PC-3 (cell line): ENCODE measurements around the gene CLDN9. TPM values are rescaled to one million over a fixed set of nuclear protein-coding genes. Genes with fewer than 3 reads are reported as not detected.

Experiments used
- ATAC-seq: fragments of 200-7000 bp; cut with Tn5 transposase; 2 replicates; pipeline ENCODE4 v1.9.1; 2020; ENCODE audit warnings: mild to moderate bottlenecking, moderate library complexity
- BruUV-seq: library from RNA; stranded (reverse); fragments of 400-500 nt; replicated peaks from 2 replicates; lab custom pipeline; 2021; lab: Mats Ljungman, UMichigan
- CTCF ChIA-PET: fragments of 300-600 bp; sonication (Branson Sonifier 250); formaldehyde crosslinking; loops from one replicate; lab custom pipeline; 2022; ENCODE audit warnings: antibody characterized with exemption; lab: Charles Lee
- POLR2A ChIA-PET: fragments of 300-600 bp; sonication (Branson Sonifier 250); formaldehyde crosslinking; loops from one replicate; lab custom pipeline; 2022; ENCODE audit warnings: antibody characterized with exemption; ENCODE audit not compliant: unreplicated experiment; lab: Charles Lee
- DNase-seq: peaks from one replicate; pipeline ENCODE4 v3.0.0-alpha.2; 2015
- H2AFZ ChIP-seq: fragments of 300-600 bp; sonication (generic); 2 replicates; pipeline ENCODE4 v1.6.0; 2016; ENCODE audit warnings: antibody characterized with exemption, low read length
- H3F3A ChIP-seq: fragments of 300-600 bp; sonication (generic); one replicate; pipeline ENCODE4 v1.6.0; 2017; ENCODE audit warnings: antibody characterized with exemption, low read length, control low read depth, mild to moderate bottlenecking; ENCODE audit not compliant: unreplicated experiment
- H3K27ac ChIP-seq: fragments of 300-600 bp; sonication (generic); 2 replicates; pipeline ENCODE4 v1.5.1; 2016; ENCODE audit warnings: mild to moderate bottlenecking, low read length
- H3K27me3 ChIP-seq: fragments of 300-600 bp; sonication (generic); 2 replicates; pipeline ENCODE4 v1.6.1; 2016; ENCODE audit warnings: low read length, mixed read lengths
- H3K36me3 ChIP-seq: fragments of 300-600 bp; sonication (generic); 2 replicates; pipeline ENCODE4 v1.6.1; 2016; ENCODE audit warnings: low read depth, mixed run types, low read length, mixed read lengths
- H3K4me1 ChIP-seq: fragments of 300-600 bp; sonication (generic); 2 replicates; pipeline ENCODE4 v1.5.1; 2016; ENCODE audit warnings: low read length; ENCODE audit not compliant: insufficient read depth
- H3K4me2 ChIP-seq: fragments of 300-600 bp; sonication (generic); 2 replicates; pipeline ENCODE4 v1.6.0; 2016; ENCODE audit warnings: low read length
- H3K4me3 ChIP-seq: fragments of 300-600 bp; sonication (generic); 2 replicates; pipeline ENCODE4 v1.5.1; 2016; ENCODE audit warnings: mild to moderate bottlenecking, low read length, mixed read lengths
- H3K79me2 ChIP-seq: fragments of 300-600 bp; sonication (generic); 2 replicates; pipeline ENCODE4 v1.6.1; 2017; ENCODE audit warnings: low read length, mixed read lengths
- H3K9ac ChIP-seq: fragments of 300-600 bp; sonication (generic); 2 replicates; pipeline ENCODE4 v1.6.0; 2016; ENCODE audit warnings: mild to moderate bottlenecking, low read length
- H3K9me2 ChIP-seq: fragments of 300-600 bp; sonication (generic); replicated peaks from 2 replicates; pipeline ENCODE4 v1.6.1; 2016; ENCODE audit warnings: mixed run types, low read length, mixed read lengths
- H3K9me3 ChIP-seq: fragments of 300-600 bp; sonication (generic); 2 replicates; pipeline ENCODE4 v1.6.1; 2016; ENCODE audit warnings: low read length, mixed read lengths
- H4K20me1 ChIP-seq: fragments of 300-600 bp; sonication (generic); 2 replicates; pipeline ENCODE4 v1.6.1; 2016; ENCODE audit warnings: low read length, mixed read lengths
- CTCF ChIP-seq: fragments of 300-600 bp; sonication (generic); conservative IDR thresholded peaks from 2 replicates; pipeline ENCODE4 v1.5.1; 2017; ENCODE audit warnings: antibody characterized with exemption, low read depth, mild to moderate bottlenecking, low read length
- EZH2 ChIP-seq: fragments of 300-600 bp; sonication (generic); IDR thresholded peaks from one replicate; pipeline ENCODE4 v1.6.1; 2017; ENCODE audit warnings: antibody characterized with exemption, mild to moderate bottlenecking, low read length; ENCODE audit not compliant: unreplicated experiment
- EZH2phosphoT487 ChIP-seq: fragments of 300-600 bp; sonication (generic); IDR thresholded peaks from 2 replicates; pipeline ENCODE4 v1.6.1; 2018; ENCODE audit warnings: mild to moderate bottlenecking, antibody characterized with exemption, low read length, borderline replicate concordance
- intact Hi-C: fragments of 100-400 bp; cut with micrococcal nuclease; formaldehyde crosslinking; loops from 2 replicates; pipeline ENCODE4 v1.9.0; 2023
- total RNA-seq: library from RNA; depleted of rRNA; stranded (reverse); fragments of >200 nt; gene quantifications from 2 replicates; pipeline ENCODE4 v1.2.3, GENCODE V29; 2014

The CLDN9 gene
- total RNA-seq, 1 experiment from 2014 or later = 0.33 TPM

DNA sequence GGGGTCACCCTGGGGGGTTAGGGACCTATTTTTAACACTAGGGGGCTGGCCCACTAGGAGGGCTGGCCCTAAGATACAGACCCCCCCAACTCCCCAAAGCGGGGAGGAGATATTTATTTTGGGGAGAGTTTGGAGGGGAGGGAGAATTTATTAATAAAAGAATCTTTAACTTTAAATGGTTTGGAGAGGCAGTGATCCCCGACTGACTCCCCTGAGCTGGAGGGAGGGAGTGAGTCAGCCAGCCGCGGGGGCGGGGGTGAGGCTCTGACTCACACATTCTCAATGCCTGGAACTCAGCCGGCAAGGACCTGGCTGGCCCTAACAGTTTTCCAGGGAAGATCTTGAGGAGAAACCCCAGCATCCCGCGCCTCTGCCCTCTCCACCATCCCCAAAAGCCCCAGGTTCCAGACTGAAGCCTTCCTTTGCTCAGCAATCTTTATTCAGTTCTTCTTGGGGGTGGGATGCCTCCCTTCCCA lies 9.5 kb downstream of the CLDN9 start:
- Histone ChIP-seq H3K79me2 (peaks cover 12% of the 10 kb centered on the region), H3K4me2 (peak overlapping the region; percentile 99), H3K36me3 (peaks cover 10% of the 10 kb centered on the region), H3K9ac (peak overlapping the region; percentile 91), H2AFZ (no peak overlapping the region), H3K4me1 (peaks cover 18% of the 10 kb centered on the region), H3K9me2 (no peaks in the 10 kb centered on the region), H3K4me3 (peak overlapping the region; percentile 94), H3K27me3 (no peaks in the 10 kb centered on the region), H3F3A (no peaks in the 10 kb centered on the region), H4K20me1 (no peaks in the 10 kb centered on the region), H3K9me3 (no peaks in the 10 kb centered on the region), H3K27ac (peak overlapping the region; percentile 100)
- CTCF ChIA-PET = interaction anchor here (1.8 kb wide), 1 partner anchor 12 kb away, joined by 6 read pairs; no protein-coding TSS in a partner anchor
- intact Hi-C loops = no loop called here
- POLR2A ChIA-PET = interaction anchor here (0.5 to 0.8 kb wide), 3 partner anchors 12 to 63 kb away, joined by 3 to 6 read pairs (median 3); no protein-coding TSS in a partner anchor
- BruUV-seq = TSS peak; percentile 55
- peak; percentile 6 for ATAC-seq
- peak; percentile 89 for DNase-seq
- TF ChIP-seq EZH2 (no peak), EZH2phosphoT487 (0 out of 2 replicates have a peak, but pooled peaks have one; percentile 1), CTCF (no peak)

DNA sequence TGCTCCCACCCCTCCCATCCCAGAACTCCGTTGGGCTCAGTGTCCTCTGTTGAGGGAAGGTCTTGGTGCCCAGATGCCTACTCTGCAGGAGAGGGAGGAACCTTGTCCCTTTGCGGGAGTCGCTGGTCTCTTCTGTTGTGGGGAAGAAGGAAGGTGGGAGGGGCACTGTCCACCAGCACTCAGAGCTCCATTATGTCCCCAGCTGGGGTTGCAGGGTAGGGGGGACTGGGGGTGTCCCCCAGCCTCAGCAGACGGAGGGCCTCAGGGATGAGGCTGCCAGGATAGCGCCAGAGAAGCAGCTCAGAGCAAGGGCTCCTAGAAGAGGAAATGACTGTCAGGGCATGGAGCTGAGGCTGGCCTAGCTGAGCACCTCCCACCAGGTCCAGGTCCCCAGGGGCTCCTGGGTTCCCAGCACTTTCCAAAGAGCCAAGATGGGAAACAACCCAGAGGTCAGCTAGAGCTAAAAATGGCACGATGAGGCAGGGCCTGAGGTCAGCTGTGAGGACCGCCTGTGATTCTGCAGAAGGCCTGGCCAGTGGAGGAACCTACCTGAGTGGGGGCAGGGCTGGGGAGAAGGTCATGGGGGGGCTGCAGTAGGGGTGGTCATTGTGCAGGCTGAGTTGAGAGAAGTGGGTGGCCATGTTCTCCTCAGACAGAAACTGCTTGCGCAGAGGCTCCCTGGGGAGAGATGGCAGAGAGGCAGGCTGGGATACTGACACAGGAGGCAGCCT lies 10.1 kb downstream of the CLDN9 start:
- no peak for DNase-seq
- Histone ChIP-seq H3K27me3 (no peaks in the 10 kb centered on the region), H3K9ac (peak overlapping the region; percentile 91), H3K9me3 (no peaks in the 10 kb centered on the region), H3K4me2 (peak overlapping the region; percentile 99), H3K36me3 (peaks cover 10% of the 10 kb centered on the region), H3K27ac (peak overlapping the region; percentile 100), H2AFZ (no peak overlapping the region), H3F3A (no peaks in the 10 kb centered on the region), H4K20me1 (no peaks in the 10 kb centered on the region), H3K9me2 (no peaks in the 10 kb centered on the region), H3K79me2 (peaks cover 12% of the 10 kb centered on the region), H3K4me1 (peaks cover 22% of the 10 kb centered on the region), H3K4me3 (peak overlapping the region; percentile 94)
- TF ChIP-seq EZH2phosphoT487 = no peak
- ATAC-seq = peak; percentile 0
- ChIA-PET CTCF (interaction anchor here (0.5 to 1.8 kb wide), 3 partner anchors 9 to 13 kb away, joined by 3 to 6 read pairs (median 3); no protein-coding TSS in a partner anchor), POLR2A (interaction anchor here (0.6 to 0.8 kb wide), 2 partner anchors 13 to 1408 kb away, joined by 3 to 5 read pairs; no protein-coding TSS in a partner anchor)
- no TSS peak for BruUV-seq
- intact Hi-C loops = no loop called here

DNA sequence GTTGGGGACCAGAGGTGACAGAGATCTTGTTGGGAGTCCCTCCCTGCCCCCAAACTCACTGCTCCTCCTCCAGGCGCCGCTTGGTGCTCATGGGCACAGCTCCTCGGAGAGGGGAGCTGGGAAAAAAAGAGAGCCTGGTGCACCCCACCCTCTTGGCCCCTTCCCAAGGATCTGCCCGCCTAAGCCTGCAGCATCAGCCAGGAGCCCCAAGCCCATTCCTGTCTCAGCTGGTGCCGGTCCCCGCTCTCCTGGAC lies 10.6 kb downstream of the CLDN9 start:
- ChIA-PET CTCF (interaction anchor here (0.5 to 1.8 kb wide), 3 partner anchors 8 to 13 kb away, joined by 3 to 6 read pairs (median 3); no protein-coding TSS in a partner anchor), POLR2A (interaction anchor here (0.6 kb wide), 1 partner anchor 1408 kb away, joined by 5 read pairs; no protein-coding TSS in a partner anchor)
- peaks cover 23% of the 10 kb centered on the region for H3K4me1 ChIP-seq
- no peaks in the 10 kb centered on the region for H3K27me3 ChIP-seq
- H3K9me3 ChIP-seq = no peaks in the 10 kb centered on the region
- ATAC-seq = peak; percentile 21
- intact Hi-C loops = no loop called here
- peak overlapping the region; percentile 99 for H3K4me2 ChIP-seq
- peak overlapping the region; percentile 94 for H3K4me3 ChIP-seq
- peaks cover 10% of the 10 kb centered on the region for H3K36me3 ChIP-seq
- H3F3A ChIP-seq = no peaks in the 10 kb centered on the region
- peak overlapping the region; percentile 91; the same call in 1 of the 2 replicates for H3K9ac ChIP-seq
- no peak overlapping the region for H2AFZ ChIP-seq
- H3K27ac ChIP-seq = peak overlapping the region; percentile 100
- DNase-seq = peak; percentile 87
- no TSS peak for BruUV-seq
- no peak for TF ChIP-seq EZH2
- TF ChIP-seq CTCF = no peak
- H3K9me2 ChIP-seq = no peaks in the 10 kb centered on the region
- H4K20me1 ChIP-seq = no peaks in the 10 kb centered on the region
- peaks cover 12% of the 10 kb centered on the region for H3K79me2 ChIP-seq
